NCI-H69 (cell line): ENCODE data around the gene GNGT1.

ENCODE experiments used
- DNase-seq: peaks from one replicate; lab custom pipeline; 2025; lab: John Stamatoyannopoulos, UW

The GNGT1 gene

DNA sequence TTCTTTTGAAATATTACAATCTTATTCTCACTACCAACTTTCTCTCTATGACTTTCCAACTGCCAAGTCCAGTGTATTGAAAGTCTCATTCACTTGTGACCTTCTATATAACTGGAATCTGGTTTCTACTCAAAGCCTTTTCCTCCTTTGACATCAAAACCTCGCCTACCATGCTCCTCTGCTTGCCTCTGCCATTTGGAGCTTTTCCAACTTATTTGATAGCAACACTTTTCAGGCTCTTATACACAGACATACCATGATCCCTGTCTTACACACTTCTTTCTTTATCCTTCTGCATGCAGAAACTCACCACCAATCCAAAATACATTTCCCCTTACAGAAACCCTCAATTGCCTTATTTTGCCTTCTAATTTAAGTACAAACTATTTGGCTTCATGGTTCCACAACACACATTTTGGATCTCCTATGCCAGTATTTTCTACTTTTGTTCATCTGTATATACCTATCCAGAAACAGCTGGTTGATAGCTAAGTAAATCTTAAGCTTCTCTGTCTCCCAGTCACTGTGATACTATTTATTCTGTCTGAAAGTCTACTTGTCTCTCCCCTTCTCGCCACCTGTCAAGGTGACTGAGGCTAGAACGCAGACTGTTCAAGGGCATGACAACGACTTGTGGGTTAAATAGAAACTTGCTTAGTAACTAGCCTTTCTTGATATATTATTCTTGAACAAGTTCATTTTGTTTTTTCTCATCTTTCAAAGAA lies 37.6 kb downstream of the GNGT1 start:
- DNase-seq, result peak; percentile 18

DNA sequence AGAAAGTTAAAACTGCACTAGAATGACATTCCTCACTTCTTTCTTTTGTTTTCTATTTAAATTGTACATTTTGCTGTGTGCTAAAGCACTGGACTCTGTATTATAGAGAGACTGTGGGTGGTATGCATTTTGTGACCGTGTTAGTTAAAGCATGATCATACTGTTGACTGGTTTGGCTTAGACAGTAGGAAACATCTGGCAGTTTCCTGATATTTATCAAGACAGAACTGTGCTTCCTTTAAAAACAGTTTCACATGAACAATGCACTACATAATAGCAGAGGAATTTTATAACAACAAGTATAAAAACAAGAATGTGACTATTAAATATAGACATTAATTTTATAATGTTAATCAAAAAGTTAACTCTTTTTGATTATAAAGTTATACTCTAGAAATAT lies 38.3 kb downstream of the GNGT1 start:
- DNase-seq, result no peak

DNA sequence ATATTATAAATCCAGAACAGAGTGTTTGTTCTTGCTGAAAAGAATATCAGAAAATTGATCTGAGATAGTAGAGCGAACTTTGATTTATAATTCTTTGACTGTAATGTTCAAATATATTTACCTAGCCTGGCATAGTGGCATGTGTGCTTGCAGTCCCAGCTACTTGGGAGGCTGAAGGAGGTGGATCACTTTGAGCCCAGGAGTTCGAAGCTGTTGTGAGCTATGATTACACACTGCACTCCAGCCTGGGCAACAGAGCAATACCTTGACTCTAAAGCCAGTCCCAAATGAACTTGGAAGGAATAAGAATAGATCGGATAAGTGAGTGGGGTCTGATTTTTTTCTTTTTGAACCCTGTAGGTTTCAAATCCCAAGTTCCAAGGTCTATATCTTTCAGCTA lies 38.7 kb downstream of the GNGT1 start:
- DNase-seq, result no peak

DNA sequence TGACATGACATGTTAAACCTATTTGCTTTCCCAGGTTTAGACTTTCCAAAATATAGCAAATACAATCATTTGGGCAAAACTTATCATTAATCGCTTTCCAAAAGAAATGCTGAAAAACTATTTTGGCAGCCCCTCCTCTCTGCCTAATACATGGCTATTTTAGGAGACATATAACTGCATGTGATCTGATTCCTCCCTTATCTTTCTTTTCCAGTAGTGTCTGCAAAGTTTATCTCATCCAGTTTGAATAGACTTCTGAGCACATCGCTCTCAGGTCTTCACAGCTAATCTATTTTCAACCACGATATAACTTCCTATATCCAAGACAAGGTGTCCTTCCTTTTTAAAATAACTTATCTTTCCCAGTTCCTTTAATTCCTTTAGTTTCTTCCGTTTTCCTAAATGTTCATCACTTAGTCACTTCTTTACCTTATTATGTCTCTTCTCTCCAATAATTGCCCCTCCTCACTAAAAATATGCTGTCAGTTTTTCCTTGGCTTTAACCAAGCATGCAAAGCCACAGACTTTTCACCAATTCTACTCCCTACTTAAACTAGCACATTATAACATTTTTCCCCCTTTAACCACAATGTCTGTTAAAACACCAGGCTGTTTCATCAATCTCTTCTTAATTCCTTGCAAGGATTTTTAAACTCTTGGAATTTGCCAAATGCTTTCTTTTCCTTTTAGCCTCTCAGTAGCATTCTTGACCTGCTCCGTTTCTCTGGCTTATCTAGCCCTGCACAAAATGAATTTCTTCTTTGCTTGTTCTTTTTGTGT lies 39.6 kb downstream of the GNGT1 start:
- no peak for DNase-seq

DNA sequence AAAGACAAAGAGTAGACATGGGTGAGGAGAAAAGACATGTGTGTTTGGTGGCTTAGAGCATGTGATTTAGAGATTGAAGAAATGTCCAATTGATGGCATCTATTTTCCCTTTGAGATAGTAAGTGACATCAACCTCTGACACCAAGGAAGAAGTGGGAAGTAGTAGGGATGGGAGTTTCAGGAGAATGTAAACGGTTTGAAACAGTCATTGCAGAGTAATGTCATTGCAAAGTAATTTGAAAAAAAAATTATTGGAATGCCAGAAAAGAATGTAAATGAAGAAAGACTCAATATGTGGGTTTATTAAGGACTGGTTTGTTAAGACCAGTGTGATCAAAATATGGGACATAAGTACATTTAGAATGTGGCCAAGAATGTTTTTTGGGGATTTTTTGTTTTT lies 41.7 kb downstream of the GNGT1 start:
- no peak for DNase-seq

DNA sequence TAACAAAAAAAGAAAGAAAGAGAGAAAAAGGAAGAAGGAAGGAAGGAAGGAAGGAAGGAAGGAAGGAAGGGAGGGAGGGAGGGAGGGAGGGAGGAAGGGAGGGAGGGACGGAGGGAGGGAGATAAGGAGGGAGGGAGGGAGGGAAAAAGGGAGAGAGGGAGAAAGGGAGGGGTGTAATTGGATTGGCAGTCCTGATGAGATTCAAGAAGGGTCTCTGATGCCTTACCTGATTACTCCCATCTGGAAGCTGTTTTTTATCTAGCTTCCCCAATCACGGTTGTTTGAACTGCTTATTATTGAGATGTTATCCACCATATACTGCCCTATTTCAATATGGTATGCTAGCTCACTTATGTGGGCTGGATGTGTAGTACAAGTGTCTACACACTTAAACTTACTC lies 42.5 kb downstream of the GNGT1 start:
- peak; percentile 8 for DNase-seq

DNA sequence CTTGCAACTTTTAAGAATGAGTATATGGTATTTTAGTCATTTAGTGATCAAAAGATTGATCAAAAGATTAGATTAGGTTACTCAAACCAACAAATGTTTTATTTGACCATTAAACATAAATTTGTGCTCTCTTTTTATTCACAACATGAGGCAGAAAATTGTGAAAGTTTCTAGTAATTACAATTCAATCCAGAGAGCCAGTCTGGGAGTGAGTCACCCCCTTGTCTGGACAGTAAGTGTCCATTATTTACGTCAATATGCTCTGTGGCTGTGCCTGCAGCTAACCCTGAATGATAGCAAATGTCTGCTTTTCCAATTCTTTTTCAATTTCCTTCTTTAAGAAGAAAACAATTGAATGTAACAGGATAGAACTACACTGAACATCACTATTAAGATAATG lies 43.1 kb downstream of the GNGT1 start:
- peak; percentile 35 for DNase-seq

DNA sequence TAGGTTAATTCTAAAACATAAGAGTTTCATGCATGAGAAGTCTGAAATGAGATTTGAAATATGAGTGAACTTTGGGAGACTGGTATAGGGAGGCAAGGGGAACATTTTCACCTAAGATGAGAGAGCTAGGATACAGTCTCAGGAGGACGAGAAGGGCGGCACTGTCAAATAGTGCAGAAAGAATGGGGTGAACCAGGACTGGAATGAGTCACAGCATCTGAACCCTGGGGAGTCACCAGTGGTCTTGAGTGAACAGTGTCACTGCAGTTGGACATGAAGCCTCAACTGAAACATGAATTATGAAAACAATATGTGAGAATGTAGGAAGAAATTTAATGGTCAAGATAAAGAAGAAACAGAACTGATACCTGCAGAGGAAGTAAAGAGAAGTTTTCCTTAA lies 48.9 kb downstream of the GNGT1 start:
- no peak for DNase-seq

DNA sequence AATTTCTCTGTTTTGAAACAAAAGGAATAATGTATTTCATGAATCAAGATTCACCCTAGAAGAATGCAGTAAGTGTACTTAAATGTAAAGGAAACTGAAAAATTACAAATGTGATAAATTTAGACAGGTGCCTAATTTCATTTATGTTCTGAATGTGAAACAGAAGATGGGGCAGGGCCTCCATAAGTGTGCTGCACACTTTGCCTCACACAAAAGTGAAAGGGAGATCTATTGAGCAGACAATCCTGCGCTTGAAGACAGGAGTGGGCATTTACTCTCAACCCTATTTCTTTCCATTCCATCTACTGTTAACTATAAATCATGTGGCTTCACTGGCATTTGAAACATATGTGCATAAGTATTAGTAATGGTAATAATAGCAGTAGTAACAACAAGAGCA lies 51.4 kb downstream of the GNGT1 start:
- DNase-seq, result no peak

DNA sequence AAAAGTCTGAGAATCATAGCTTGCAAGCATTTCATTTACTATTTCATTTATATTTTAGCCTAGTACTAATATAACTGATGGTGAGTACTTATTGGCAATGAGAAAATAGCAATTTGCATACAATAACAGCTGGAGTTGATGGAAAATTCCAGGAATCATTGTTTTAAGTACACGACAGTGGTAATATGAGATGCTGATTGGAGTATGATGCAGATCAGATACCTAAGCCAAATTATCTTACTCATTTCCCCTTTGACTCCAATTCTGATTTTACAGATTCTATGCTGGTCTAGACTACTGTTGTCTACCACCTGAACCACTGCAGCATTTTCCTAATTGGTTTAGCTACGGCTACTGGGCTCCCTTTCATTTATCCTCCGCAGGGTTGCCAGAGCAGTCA lies 51.8 kb downstream of the GNGT1 start:
- peak; percentile 30 for DNase-seq

DNA sequence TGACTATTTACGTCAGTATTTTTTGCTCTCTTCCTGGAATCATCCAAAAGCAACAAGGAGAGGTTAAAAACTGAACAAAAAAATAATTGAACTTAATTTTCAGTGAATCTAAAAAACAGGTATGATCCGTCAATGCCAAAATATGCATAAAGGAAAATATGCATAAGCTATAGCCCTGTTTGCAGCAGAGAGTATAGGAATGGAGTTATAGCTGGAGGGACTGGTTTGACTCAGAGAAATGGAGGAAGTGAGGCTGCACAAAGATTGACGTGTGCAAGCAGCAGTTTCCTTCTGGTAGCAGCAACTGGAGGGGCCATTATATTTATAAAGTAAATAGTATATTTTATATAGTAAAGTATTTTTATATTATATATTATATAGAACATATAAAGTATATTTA lies 52.3 kb downstream of the GNGT1 start:
- no peak for DNase-seq
